Ishikawa (cell line): ENCODE results near the gene ZSCAN25.

ENCODE experiments used
- CEBPB ChIP-seq: IDR thresholded peaks from 2 replicates; pipeline ENCODE4 v1.6.1; 2012
- EP300 ChIP-seq: IDR thresholded peaks from 2 replicates; pipeline ENCODE4 v1.6.1; 2012; ENCODE audit warnings: borderline replicate concordance
- NFIC ChIP-seq: IDR thresholded peaks from 2 replicates; pipeline ENCODE4 v1.6.1; 2012
- REST ChIP-seq: IDR thresholded peaks from 2 replicates; pipeline ENCODE4 v1.6.1; 2012; ENCODE audit warnings: low read depth, mild to moderate bottlenecking
- TCF12 ChIP-seq: IDR thresholded peaks from 2 replicates; pipeline ENCODE4 v1.6.1; 2012; ENCODE audit warnings: low read depth
- YY1 ChIP-seq: IDR thresholded peaks from 2 replicates; pipeline ENCODE4 v1.6.1; 2012; ENCODE audit warnings: low read depth

DNA sequence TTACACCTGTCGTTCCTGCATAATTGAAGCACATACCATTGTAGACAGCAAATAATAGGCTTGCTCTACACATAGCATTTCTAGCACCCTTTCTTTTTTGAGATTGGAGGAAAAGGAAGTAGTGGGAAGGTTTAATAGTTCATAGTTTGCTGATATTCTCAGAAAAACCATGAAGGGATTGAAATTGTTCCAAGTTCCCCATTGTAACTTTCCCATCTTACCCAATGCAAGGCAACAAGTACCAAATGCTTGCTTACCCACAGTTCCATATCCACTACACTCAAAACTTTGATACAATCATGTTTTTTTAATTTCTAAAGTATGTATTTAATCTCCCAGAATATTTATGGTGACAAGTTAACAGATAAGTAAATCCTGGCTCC is 49.3 kb downstream of the ZSCAN25 start:
- TF ChIP-seq YY1 (no peak), EP300 (no peak), REST (no peak), NFIC (no peak), TCF12 (no peak), CEBPB (no peak)
